Upper lobe of right lung (tissue), 1 donor: ENCODE results near the gene NBAS. TPM values are rescaled to one million over a fixed set of nuclear protein-coding genes. Genes with fewer than 3 reads are reported as not detected.

Experiments
- ATAC-seq: fragments of 200-7000 bp; cut with Tn5 transposase; one replicate; pipeline ENCODE4 v1.9.1; 2020; ENCODE audit warnings: mild to moderate bottlenecking, moderate library complexity
- DNase-seq: peaks from one replicate; pipeline ENCODE4 v3.0.0-alpha.2; 2020
- H3K27ac ChIP-seq: fragments of 200-600 bp; one replicate; pipeline ENCODE4 v1.8.0; 2022
- H3K27me3 ChIP-seq: fragments of 200-600 bp; one replicate; pipeline ENCODE4 v1.8.0; 2022; ENCODE audit warnings: mild to moderate bottlenecking
- H3K36me3 ChIP-seq: fragments of 200-600 bp; one replicate; pipeline ENCODE4 v1.8.0; 2022
- H3K4me1 ChIP-seq: fragments of 200-600 bp; one replicate; pipeline ENCODE4 v1.8.0; 2022
- H3K4me3 ChIP-seq: fragments of 200-600 bp; one replicate; pipeline ENCODE4 v1.8.0; 2022; ENCODE audit warnings: mild to moderate bottlenecking
- H3K9me3 ChIP-seq: fragments of 200-600 bp; one replicate; pipeline ENCODE4 v1.8.0; 2022
- intact Hi-C: fragments of 100-400 bp; cut with DNase I; formaldehyde crosslinking; loops from one replicate; pipeline ENCODE4 v1.11.0; 2022
- total RNA-seq: library from RNA; stranded (reverse); fragmentation: NEBNext Ultra II Directional; extraction: Animal tissue kit (Norgen Biotek cat#: 25700); gene quantifications from one replicate; pipeline ENCODE4 v1.2.1, GENCODE V29; 2021
- TF ChIP-seq, protein P1 (sequence below): fragments of 200-600 bp; IDR thresholded peaks from one replicate; pipeline ENCODE4 v1.8.0; 2022; ENCODE audit warnings: antibody characterized with exemption
- donor health status: DM: no; HTN: yes; CAD: no; lungs with severe emphysema.

Gene NBAS
- total RNA-seq, 1 donor from 2014 or later, result 38.8 TPM

DNA sequence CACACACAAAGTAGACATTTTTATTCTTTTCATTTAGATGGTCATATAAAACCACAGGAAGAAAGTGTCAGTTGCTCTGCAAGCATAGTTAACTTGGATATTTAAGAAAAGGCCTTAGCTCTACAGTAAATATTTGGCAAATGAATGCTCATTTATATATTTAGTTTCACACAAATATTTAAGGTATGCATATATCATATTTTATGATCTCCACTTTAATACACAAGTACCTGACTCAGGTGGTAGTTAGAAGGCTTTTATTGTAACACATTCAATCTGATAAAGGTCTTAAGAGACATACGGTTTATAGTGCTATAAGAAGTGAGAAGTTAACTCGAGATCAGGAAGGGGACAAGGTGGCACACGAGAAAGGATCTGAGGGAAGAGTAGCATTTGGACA lies 363.1 kb downstream of the NBAS start:
- Histone ChIP-seq H3K27me3 (no peaks in the 10 kb centered on the region), H3K36me3 (no peaks in the 10 kb centered on the region), H3K4me1 (no peaks in the 10 kb centered on the region), H3K4me3 (no peak overlapping the region), H3K27ac (no peak overlapping the region), H3K9me3 (no peaks in the 10 kb centered on the region)
- no peak for DNase-seq
- TF ChIP-seq, protein P1, sequence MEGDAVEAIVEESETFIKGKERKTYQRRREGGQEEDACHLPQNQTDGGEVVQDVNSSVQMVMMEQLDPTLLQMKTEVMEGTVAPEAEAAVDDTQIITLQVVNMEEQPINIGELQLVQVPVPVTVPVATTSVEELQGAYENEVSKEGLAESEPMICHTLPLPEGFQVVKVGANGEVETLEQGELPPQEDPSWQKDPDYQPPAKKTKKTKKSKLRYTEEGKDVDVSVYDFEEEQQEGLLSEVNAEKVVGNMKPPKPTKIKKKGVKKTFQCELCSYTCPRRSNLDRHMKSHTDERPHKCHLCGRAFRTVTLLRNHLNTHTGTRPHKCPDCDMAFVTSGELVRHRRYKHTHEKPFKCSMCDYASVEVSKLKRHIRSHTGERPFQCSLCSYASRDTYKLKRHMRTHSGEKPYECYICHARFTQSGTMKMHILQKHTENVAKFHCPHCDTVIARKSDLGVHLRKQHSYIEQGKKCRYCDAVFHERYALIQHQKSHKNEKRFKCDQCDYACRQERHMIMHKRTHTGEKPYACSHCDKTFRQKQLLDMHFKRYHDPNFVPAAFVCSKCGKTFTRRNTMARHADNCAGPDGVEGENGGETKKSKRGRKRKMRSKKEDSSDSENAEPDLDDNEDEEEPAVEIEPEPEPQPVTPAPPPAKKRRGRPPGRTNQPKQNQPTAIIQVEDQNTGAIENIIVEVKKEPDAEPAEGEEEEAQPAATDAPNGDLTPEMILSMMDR, result no peak
- ATAC-seq, result no peak
- intact Hi-C loops, result no loop called here

DNA sequence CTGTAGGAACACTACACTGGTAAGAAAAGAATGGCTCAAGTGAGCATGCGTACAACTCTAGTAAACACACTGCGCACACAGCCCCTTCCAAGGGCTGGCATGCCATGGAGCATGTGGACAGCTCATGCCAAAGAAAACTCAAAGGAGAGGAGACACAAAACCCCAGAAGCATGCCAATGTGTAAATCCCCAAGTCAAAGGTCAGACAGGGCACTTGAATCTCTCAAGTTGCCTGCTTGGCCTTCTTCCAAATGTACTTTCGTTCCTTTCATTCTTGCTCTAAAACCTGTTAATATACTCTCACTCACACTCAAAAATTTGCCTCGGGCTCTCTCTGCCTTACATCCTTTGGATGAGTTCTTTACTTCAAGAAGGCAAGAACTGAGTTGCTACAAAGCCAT lies 365.3 kb downstream of the NBAS start:
- H3K36me3 ChIP-seq, result no peaks in the 10 kb centered on the region
- DNase-seq, result no peak
- H3K27me3 ChIP-seq, result no peaks in the 10 kb centered on the region
- intact Hi-C loops, result no loop called here
- peak; percentile 57 for ATAC-seq
- H3K27ac ChIP-seq, result no peak overlapping the region
- no peaks in the 10 kb centered on the region for H3K9me3 ChIP-seq
- H3K4me3 ChIP-seq, result no peak overlapping the region
- TF ChIP-seq, protein P1, result no peak
- no peaks in the 10 kb centered on the region for H3K4me1 ChIP-seq

DNA sequence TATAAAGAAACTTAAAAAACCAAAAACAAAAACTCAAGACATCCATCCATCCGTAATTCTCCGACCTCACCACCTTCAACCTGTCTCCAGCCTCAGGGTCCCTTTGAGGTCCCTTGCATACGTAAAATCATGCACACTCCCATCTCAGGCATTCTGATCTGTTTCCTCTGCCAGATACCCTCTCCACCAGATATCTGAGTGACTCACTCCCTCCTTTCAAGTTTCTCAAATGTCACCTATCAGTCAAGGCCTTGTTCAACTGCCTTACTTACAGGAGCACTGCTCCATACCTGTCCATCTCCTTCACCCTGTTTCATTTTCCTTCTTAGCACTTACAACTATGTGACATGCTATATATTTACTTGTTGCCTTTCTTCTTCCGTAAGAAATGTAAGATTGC lies 369.3 kb downstream of the NBAS start:
- Histone ChIP-seq H3K27ac (no peak overlapping the region), H3K4me1 (no peaks in the 10 kb centered on the region), H3K4me3 (no peak overlapping the region), H3K27me3 (no peaks in the 10 kb centered on the region), H3K9me3 (no peaks in the 10 kb centered on the region), H3K36me3 (peaks cover 11% of the 10 kb centered on the region)
- TF ChIP-seq, protein P1, result no peak
- intact Hi-C loops, result no loop called here
- no peak for DNase-seq
- ATAC-seq, result no peak

DNA sequence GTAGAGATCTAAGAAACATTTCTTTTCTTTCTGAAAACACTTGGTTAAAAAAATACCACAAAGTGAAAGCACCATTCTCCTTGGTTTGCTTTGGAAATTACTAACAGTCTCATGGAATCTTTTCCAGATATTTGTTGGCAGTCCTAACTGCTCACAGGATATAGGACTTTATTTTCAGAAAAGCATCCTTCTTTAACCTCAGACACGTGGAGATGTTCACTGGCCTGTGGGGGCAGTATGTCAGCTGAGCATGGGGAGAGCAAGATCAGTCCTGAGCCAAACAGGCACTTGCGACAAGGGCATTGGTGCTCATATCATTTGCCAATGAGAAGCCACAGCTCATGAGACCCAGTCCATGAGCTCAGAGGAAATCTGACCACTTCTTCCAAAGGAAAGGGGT lies 371.9 kb downstream of the NBAS start:
- Histone ChIP-seq H3K27ac (no peak overlapping the region), H3K4me1 (no peaks in the 10 kb centered on the region), H3K36me3 (peaks cover 19% of the 10 kb centered on the region), H3K27me3 (no peaks in the 10 kb centered on the region), H3K4me3 (no peak overlapping the region), H3K9me3 (no peaks in the 10 kb centered on the region)
- ATAC-seq (no peak), DNase-seq (no peak)
- intact Hi-C loops, result no loop called here
- TF ChIP-seq, protein P1, result no peak

DNA sequence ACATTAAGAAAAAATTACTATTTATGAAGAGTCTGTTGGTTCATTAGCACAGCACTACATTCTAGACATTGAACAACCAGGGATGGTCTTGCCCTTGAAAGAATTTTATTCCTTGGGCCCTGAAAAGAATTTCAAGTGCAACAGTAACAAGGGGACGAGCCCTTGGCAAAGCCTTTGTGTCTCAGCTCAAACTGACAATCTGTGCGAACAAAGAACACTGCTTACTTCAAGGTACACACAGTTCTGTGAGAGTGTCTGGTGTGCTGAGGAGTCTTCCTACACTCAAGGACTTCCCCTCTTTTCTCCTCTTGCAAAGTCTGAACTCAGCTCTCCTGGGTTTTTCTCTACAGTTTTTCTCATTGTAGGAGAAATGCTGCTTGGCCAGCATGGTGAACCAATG lies 373.4 kb downstream of the NBAS start:
- Histone ChIP-seq H3K27ac (no peak overlapping the region), H3K36me3 (peaks cover 19% of the 10 kb centered on the region)
- no peak for DNase-seq

More for the DNA sequence above, 373.4 kb downstream of the NBAS start:
- Histone ChIP-seq H3K9me3 (no peaks in the 10 kb centered on the region), H3K4me3 (no peak overlapping the region), H3K27me3 (no peaks in the 10 kb centered on the region), H3K4me1 (no peaks in the 10 kb centered on the region)
- no peak for ATAC-seq
- intact Hi-C loops, result no loop called here
- TF ChIP-seq, protein P1, result no peak
